Heart left ventricle (tissue), 13 donors: ENCODE measurements around the gene SOD3.

Experiments used
- CTCF ChIP-seq, 12 donors: fragments of 200-600 bp; sonication (generic) in 4 of 12; IDR thresholded peaks; one replicate each; pipeline versions ENCODE4 v1.5.0 to v1.8.0; 2018 to 2022; ENCODE audit warnings: antibody characterized with exemption in 12 of 12, mild to moderate bottlenecking in 5 of 12
- POLR2A ChIP-seq, 2 donors: fragments of 450-650 bp; IDR thresholded peaks; one replicate each; pipeline ENCODE4 v1.6.1; 2017; ENCODE audit warnings: antibody characterized with exemption in 2 of 2, mild to moderate bottlenecking in 2 of 2, moderate library complexity in 2 of 2
- donor health status: ischemic (EF 13 %, LVEDD 7.1; RV severe dilation, severe dysfunction).
- donor health status: DM: no; HTN: yes; CAD: no.
- donor health status: DM: no; HTN: no; CAD: no.
- donor health status: ischemic (EF 25% LVEDD 6.9; RV normal size, moderate dysfunction).
- donor health status: ischemic (EF 25% LVEDD 5.7; RV mildly dilated, moderate dysfunction).
- donor health status: ischemic (EF 35%, LVEDD 5.7; RV mildly dilated, moderate dysfunction).
- donor health status: nonischemic (EF 11% LVEDD 7.7; RV severe dilation, severe dysfunction).
- donor health status: DM: yes; HTN: yes; CAD: no.
- donor health status: PGD.
- donor health status: ischemic (EF 29% LVEDD 5.4; RV normal size, mild dysfunction).
- donor health status: nonischemic (EF 23%, LVEDD 6.1; RV moderate dilation, normal function).

GRCh38 chr4:24849756-24850155 lies 54.4 kb downstream of the SOD3 start:
- TF ChIP-seq CTCF (IDR thresholded peaks at IDR 0.05): no peak
- no peak for TF ChIP-seq POLR2A (IDR thresholded peaks at IDR 0.05)
